HEK293T (cell line): ENCODE results near the gene RPA1.

ENCODE experiments used
- CTCF ChIA-PET: fragments of 350-600 bp; formaldehyde crosslinking; extraction: SDS; loops from one replicate; lab custom pipeline; 2021; ENCODE audit warnings: antibody characterized with exemption, inconsistent platforms; lab: Yijun Ruan, JAX
- POLR2A ChIA-PET: fragments of 350-600 bp; formaldehyde crosslinking; extraction: SDS; loops from one replicate; lab custom pipeline; 2020; ENCODE audit warnings: antibody characterized with exemption, inconsistent platforms; lab: Yijun Ruan, JAX
- DNase-seq: peaks from one replicate; pipeline ENCODE4 v3.0.0; 2012; ENCODE audit warnings: mixed read lengths; ENCODE audit errors: extremely low spot score
- ARNT ChIP-seq: fragments of 450-650 bp; IDR thresholded peaks from 2 replicates; pipeline ENCODE4 v1.6.1; 2017; ENCODE audit warnings: mild to moderate bottlenecking
- BHLHE40 ChIP-seq: fragments of 450-650 bp; IDR thresholded peaks from 2 replicates; pipeline ENCODE4 v1.6.1; 2016; ENCODE audit warnings: mild to moderate bottlenecking, moderate library complexity, borderline replicate concordance
- CTBP1 ChIP-seq: fragments of 450-650 bp; IDR thresholded peaks from 2 replicates; pipeline ENCODE4 v1.6.1; 2016; ENCODE audit warnings: borderline replicate concordance
- ELF4 ChIP-seq: fragments of 450-650 bp; IDR thresholded peaks from 2 replicates; pipeline ENCODE4 v1.6.1; 2017; ENCODE audit warnings: antibody characterized with exemption
- FOXA1 ChIP-seq: fragments of 450-650 bp; IDR thresholded peaks from 2 replicates; pipeline ENCODE4 v1.6.1; 2016; ENCODE audit warnings: mild to moderate bottlenecking
- FOXK2 ChIP-seq: fragments of 450-650 bp; IDR thresholded peaks from 2 replicates; pipeline ENCODE4 v1.6.1; 2016; ENCODE audit warnings: mild to moderate bottlenecking
- FOXM1 ChIP-seq: fragments of 450-650 bp; IDR thresholded peaks from 2 replicates; pipeline ENCODE4 v1.6.1; 2017; ENCODE audit warnings: mild to moderate bottlenecking, borderline replicate concordance
- HDGF ChIP-seq: fragments of 450-650 bp; IDR thresholded peaks from 2 replicates; pipeline ENCODE4 v1.6.1; 2017; ENCODE audit warnings: antibody characterized with exemption, borderline replicate concordance
- L3MBTL2 ChIP-seq: fragments of 450-650 bp; conservative IDR thresholded peaks from 2 replicates; pipeline ENCODE4 v1.6.1; 2016; ENCODE audit warnings: mild to moderate bottlenecking
- LEF1 ChIP-seq: fragments of 450-650 bp; IDR thresholded peaks from 2 replicates; pipeline ENCODE4 v1.6.1; 2017; ENCODE audit warnings: mild to moderate bottlenecking, borderline replicate concordance
- NFRKB ChIP-seq: fragments of 450-650 bp; IDR thresholded peaks from 2 replicates; pipeline ENCODE4 v1.6.1; 2016; ENCODE audit warnings: mild to moderate bottlenecking, moderate library complexity
- SP1 ChIP-seq: fragments of 450-650 bp; IDR thresholded peaks from 2 replicates; pipeline ENCODE4 v1.6.1; 2017
- SUZ12 ChIP-seq: fragments of 450-650 bp; IDR thresholded peaks from 2 replicates; pipeline ENCODE4 v1.6.1; 2016; ENCODE audit warnings: mild to moderate bottlenecking
- TARDBP ChIP-seq: fragments of 450-650 bp; IDR thresholded peaks from 2 replicates; pipeline ENCODE4 v1.6.1; 2016
- ZNF384 ChIP-seq: fragments of 450-650 bp; IDR thresholded peaks from 2 replicates; pipeline ENCODE4 v1.6.1; 2016
- TF ChIP-seq, protein P1 (sequence below): fragments of 450-650 bp; IDR thresholded peaks from 2 replicates; pipeline ENCODE4 v1.6.1; 2016

RPA1 gene

DNA sequence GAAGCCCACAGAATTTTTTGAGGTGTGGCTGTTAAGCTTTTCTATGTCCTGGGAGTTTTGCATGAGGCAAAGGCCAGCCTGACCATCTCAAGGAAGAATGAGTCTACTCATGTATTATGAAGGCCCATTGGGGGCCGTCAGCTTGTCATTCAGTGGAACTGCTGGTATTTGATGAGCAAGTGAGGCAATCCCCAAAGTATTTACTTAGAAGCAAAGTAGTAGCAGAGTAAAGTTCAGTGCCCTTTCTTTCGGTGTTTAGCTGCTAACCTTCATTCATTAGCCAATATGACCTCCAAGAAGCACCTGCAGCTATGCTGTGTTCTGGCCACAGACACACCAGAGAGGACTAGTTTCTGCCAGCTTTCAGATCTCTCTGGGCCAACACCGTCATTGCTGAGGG lies 80.2 kb downstream of the RPA1 start:
- TF ChIP-seq FOXA1 = no peak
- ChIA-PET POLR2A (no interaction called here), CTCF (interaction anchor here (1.2 to 2.2 kb wide), 2 partner anchors 45 to 115 kb away, joined by 4 to 19 read pairs; partner anchors contain the start of gene RTN4RL1)
- no peak for DNase-seq

DNA sequence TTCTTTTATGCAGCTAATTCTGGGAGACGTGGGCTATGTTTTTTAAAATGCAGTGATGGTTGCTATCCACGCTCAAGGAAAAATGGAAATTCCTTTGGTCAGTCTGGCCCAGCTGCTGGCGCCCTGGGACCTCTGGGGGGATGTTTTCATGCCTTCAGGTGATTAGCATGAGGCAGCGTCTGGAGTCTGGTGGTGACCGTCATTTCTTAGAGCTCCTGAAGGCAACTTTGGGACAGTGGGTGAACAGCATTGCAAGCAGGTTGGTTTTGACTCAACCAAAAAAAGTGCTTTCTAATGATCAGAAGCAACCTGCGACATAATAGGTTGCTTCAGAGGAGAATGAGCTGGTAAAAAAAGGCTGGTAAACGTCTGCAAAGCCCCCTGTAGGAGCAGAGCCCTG lies 82.3 kb downstream of the RPA1 start:
- TF ChIP-seq ARNT (no peak), SP1 (no peak), HDGF (no peak), NFRKB (no peak), SUZ12 (no peak), CTBP1 (no peak), ZNF384 (no peak), ELF4 (no peak), L3MBTL2 (no peak), FOXK2 (no peak), FOXA1 (no peak), FOXM1 (no peak), LEF1 (no peak), TARDBP (no peak), BHLHE40 (no peak)
- TF ChIP-seq, protein P1, sequence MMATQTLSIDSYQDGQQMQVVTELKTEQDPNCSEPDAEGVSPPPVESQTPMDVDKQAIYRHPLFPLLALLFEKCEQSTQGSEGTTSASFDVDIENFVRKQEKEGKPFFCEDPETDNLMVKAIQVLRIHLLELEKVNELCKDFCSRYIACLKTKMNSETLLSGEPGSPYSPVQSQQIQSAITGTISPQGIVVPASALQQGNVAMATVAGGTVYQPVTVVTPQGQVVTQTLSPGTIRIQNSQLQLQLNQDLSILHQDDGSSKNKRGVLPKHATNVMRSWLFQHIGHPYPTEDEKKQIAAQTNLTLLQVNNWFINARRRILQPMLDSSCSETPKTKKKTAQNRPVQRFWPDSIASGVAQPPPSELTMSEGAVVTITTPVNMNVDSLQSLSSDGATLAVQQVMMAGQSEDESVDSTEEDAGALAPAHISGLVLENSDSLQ = no peak
- no peak for DNase-seq
- CTCF ChIA-PET = interaction anchor here (0.6 kb wide), 1 partner anchor 11 kb away, joined by 3 read pairs; no protein-coding TSS in a partner anchor
- POLR2A ChIA-PET = no interaction called here

DNA sequence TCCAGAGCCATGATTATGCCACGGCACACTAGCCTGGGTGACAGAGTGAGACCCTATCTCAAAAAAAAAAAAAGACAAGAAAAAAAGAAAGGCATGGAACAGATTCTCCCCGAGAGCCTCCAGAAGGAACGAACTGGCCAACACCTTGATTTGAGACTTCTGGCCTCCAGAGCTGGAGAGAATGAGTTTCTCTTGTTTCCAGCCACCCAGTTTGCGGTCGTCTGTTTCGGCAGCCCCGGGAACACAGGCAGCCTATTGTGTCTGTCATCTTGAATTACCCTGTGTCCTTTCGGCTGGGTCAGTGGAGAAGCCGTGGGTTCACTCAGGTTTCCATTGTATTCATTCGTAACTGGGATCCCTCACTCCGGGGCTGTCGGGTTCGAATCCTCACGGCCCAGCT lies 83.9 kb downstream of the RPA1 start:
- CTCF ChIA-PET = no interaction called here
- TF ChIP-seq ELF4 = no peak
- no peak for TF ChIP-seq SUZ12
- no peak for TF ChIP-seq BHLHE40
- no peak for TF ChIP-seq ARNT
- TF ChIP-seq CTBP1 = no peak
- no peak for TF ChIP-seq FOXK2
- POLR2A ChIA-PET = no interaction called here
- DNase-seq = no peak

- DNase-seq = no peak
- ChIA-PET POLR2A (no interaction called here), CTCF (interaction anchor here (0.7 to 1.2 kb wide), 3 partner anchors 111 to 126 kb away, joined by 3 to 9 read pairs (median 3); partner anchors contain the start of gene RTN4RL1)
- TF ChIP-seq LEF1 (no peak), FOXM1 (no peak), L3MBTL2 (no peak), BHLHE40 (no peak), ZNF384 (no peak), NFRKB (no peak), ELF4 (no peak), ARNT (no peak), SP1 (no peak), SUZ12 (no peak), FOXK2 (no peak), HDGF (no peak), CTBP1 (no peak), TARDBP (no peak)
- TF ChIP-seq, protein P1 = no peak
Observed at GRCh38 chr17:1914661-1915083, 84.9 kb downstream of the RPA1 start.

DNA sequence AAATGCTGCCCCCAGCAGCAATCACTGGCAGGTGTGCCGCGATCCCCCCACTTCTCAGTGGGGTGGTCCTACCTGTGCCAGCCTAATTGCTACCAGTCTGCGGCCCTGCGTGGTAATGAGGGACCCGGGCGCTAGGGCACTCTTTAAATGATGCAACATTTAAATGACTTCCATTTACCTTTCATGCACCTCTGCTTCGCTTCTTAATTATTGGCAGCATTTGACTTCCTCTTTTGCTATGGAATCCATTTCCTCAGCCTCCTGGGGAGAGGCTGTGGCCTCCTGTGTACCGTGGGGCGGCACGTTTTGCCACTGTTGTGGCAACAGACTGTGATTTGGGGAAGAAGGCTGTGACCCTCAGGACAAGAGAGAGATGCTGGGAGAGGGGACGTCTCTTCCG lies 86.1 kb downstream of the RPA1 start:
- TF ChIP-seq SUZ12 (no peak), FOXK2 (no peak), CTBP1 (no peak), FOXA1 (no peak), TARDBP (no peak), BHLHE40 (no peak), HDGF (no peak), LEF1 (no peak), L3MBTL2 (no peak), SP1 (no peak), ELF4 (no peak), NFRKB (no peak), ZNF384 (no peak)
- TF ChIP-seq, protein P1 = no peak
- ChIA-PET POLR2A (no interaction called here), CTCF (interaction anchor here (1.0 to 1.2 kb wide), 2 partner anchors 110 to 125 kb away, joined by 3 to 9 read pairs; partner anchors contain the start of gene RTN4RL1)
- DNase-seq = no peak

DNA sequence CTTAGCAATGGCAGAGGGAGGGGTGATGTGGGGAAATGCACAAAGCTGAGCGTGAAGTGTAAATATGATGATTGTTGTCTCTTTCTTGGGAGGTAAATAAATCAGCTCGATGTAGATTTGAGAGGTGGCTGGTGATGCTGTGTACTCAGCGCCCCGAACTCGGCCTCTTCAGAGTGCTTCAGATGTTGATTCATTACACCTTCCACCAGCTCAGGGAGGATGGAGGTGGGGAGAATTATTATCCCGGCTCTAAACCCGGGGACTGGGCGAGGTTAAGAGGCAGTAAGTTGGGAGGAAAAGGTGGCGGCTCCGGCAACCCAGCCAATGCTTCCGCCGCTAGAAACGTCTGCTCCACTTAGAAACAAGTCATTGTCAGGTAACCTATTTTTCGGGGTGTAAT lies 86.5 kb downstream of the RPA1 start:
- DNase-seq = no peak
- POLR2A ChIA-PET = no interaction called here
- TF ChIP-seq L3MBTL2 = no peak
- CTCF ChIA-PET = no interaction called here
